H1 (cell line): Measurements from ENCODE around the gene HYCC1. TPM values are rescaled to one million over a fixed set of nuclear protein-coding genes. Genes with fewer than 3 reads are reported as not detected.

Source experiments
- CTCF ChIA-PET: fragments of 300-600 bp; sonication (Branson Sonifier 250); formaldehyde crosslinking; loops from one replicate; lab custom pipeline; 2021; ENCODE audit not compliant: partially characterized antibody; lab: Charles Lee
- POLR2A ChIA-PET: fragments of 300-600 bp; sonication (Branson Sonifier 250); formaldehyde crosslinking; loops from one replicate; lab custom pipeline; 2021; ENCODE audit warnings: inconsistent platforms; ENCODE audit not compliant: partially characterized antibody; lab: Charles Lee
- DNase-seq, 2 experiments: peaks; one replicate each; pipeline versions ENCODE4 v3.0.0 to v3.0.0-alpha.2; 2010 to 2022; ENCODE audit warnings: low spot score in 2 of 2, low read depth in 1 of 2, mixed read lengths in 1 of 2
- FAIRE-seq: peaks from 2 replicates; lab custom pipeline; 2011; peaks lifted over from hg19 to GRCh38; lab: Jason Lieb, UNC
- H2AFZ ChIP-seq: 2 replicates; pipeline ENCODE4 v1.8.1; 2012; ENCODE audit warnings: low read length, inconsistent platforms
- H2AK5ac ChIP-seq: 2 replicates; pipeline ENCODE4 v1.6.1; 2013; ENCODE audit warnings: low read depth, low read length
- H2BK120ac ChIP-seq: replicated peaks from 2 replicates; pipeline ENCODE3; 2013; ENCODE audit warnings: low read depth, low read length, inconsistent platforms
- H2BK12ac ChIP-seq: 2 replicates; pipeline ENCODE4 v1.6.1; 2013; ENCODE audit warnings: low read depth, low read length
- H2BK15ac ChIP-seq: 2 replicates; pipeline ENCODE4 v1.6.1; 2013; ENCODE audit warnings: low read length
- H2BK20ac ChIP-seq: 2 replicates; pipeline ENCODE4 v1.6.1; 2013; ENCODE audit warnings: low read length
- H2BK5ac ChIP-seq: 2 replicates; pipeline ENCODE4 v1.6.1; 2013; ENCODE audit warnings: low read depth, low read length
- H3K14ac ChIP-seq: 2 replicates; pipeline ENCODE4 v1.6.1; 2013; ENCODE audit warnings: inconsistent platforms; ENCODE audit not compliant: insufficient read length
- H3K18ac ChIP-seq: 2 replicates; pipeline ENCODE4 v1.6.1; 2013; ENCODE audit warnings: low read length; ENCODE audit errors: extremely low read depth
- H3K23ac ChIP-seq: 2 replicates; pipeline ENCODE4 v1.6.1; 2013; ENCODE audit warnings: inconsistent platforms; ENCODE audit not compliant: insufficient read length
- H3K23me2 ChIP-seq: 2 replicates; pipeline ENCODE4 v1.6.1; 2013; ENCODE audit warnings: low read depth, low read length
- H3K27ac ChIP-seq: 2 replicates; pipeline ENCODE4 v1.6.1; 2011; ENCODE audit warnings: low read depth, low read length, inconsistent platforms
- H3K27me3 ChIP-seq, 4 experiments: replicated peaks in 1 of 4; 1 replicate in 1 of 4; 2 replicates in 3 of 4; pipeline versions ENCODE4 v1.6.1 to v1.8.1; 2011 to 2013; ENCODE audit warnings: low read length in 3 of 4, mild to moderate bottlenecking in 3 of 4, inconsistent platforms in 2 of 4, mixed read lengths in 2 of 4, moderate library complexity in 1 of 4; ENCODE audit not compliant: control insufficient read depth in 3 of 4, insufficient read depth in 3 of 4; ENCODE audit errors: extremely low read depth in 1 of 4
- H3K36me3 ChIP-seq, 4 experiments: 2 replicates each; pipeline versions ENCODE4 v1.6.1 to v1.8.1; 2011 to 2013; ENCODE audit warnings: mild to moderate bottlenecking in 4 of 4, low read length in 3 of 4, moderate library complexity in 2 of 4, control low read depth in 1 of 4, inconsistent platforms in 1 of 4; ENCODE audit not compliant: insufficient read depth in 4 of 4, control insufficient read depth in 2 of 4
- H3K4ac ChIP-seq: replicated peaks from 2 replicates; pipeline ENCODE3; 2013; ENCODE audit warnings: low read length, low read depth, mixed read lengths, inconsistent platforms; ENCODE audit not compliant: insufficient read length
- H3K4me1 ChIP-seq, 4 experiments: replicated peaks in 1 of 4; 1 replicate in 1 of 4; 2 replicates in 3 of 4; pipeline versions ENCODE4 v1.6.1 to v1.8.1; 2011 to 2013; ENCODE audit warnings: low read length in 3 of 4, inconsistent platforms in 2 of 4, mixed read lengths in 1 of 4; ENCODE audit not compliant: insufficient read depth in 4 of 4, control insufficient read depth in 3 of 4
- H3K4me2 ChIP-seq, 2 experiments: 2 replicates each; pipeline versions ENCODE4 v1.6.1 to v1.8.1; 2011 to 2013; ENCODE audit warnings: low read depth in 2 of 2, low read length in 2 of 2, control low read depth in 1 of 2, inconsistent platforms in 1 of 2, mild to moderate bottlenecking in 1 of 2; ENCODE audit not compliant: insufficient read depth in 1 of 2
- H3K4me3 ChIP-seq, 4 experiments: fragments of 200-600, 300-600 bp in 1 of 4; sonication (generic), shearing (Covaris generic), sonication (Bioruptor Twin) in 1 of 4; 2 replicates each; pipeline versions ENCODE4 v1.5.1 to v1.8.1; 2011 to 2016; ENCODE audit warnings: low read length in 4 of 4, low read depth in 3 of 4, control low read depth in 2 of 4, inconsistent platforms in 2 of 4, mild to moderate bottlenecking in 2 of 4, mixed read lengths in 1 of 4, moderate library complexity in 1 of 4; ENCODE audit not compliant: insufficient read depth in 2 of 4; ENCODE audit errors: extremely low read depth in 1 of 4
- H3K56ac ChIP-seq: replicated peaks from 2 replicates; pipeline ENCODE3; 2013; ENCODE audit warnings: low read depth, mild to moderate bottlenecking, mixed read lengths, low read length, inconsistent platforms; ENCODE audit not compliant: insufficient read length
- H3K79me1 ChIP-seq: 2 replicates; pipeline ENCODE4 v1.6.1; 2013; ENCODE audit warnings: low read depth, low read length, control low read depth
- H3K79me2 ChIP-seq, 2 experiments: 2 replicates each; pipeline versions ENCODE4 v1.6.1 to v1.8.1; 2012 to 2013; ENCODE audit warnings: low read length in 2 of 2, mild to moderate bottlenecking in 2 of 2, inconsistent platforms in 1 of 2; ENCODE audit not compliant: insufficient read depth in 2 of 2, control insufficient read depth in 1 of 2
- H3K9ac ChIP-seq, 4 experiments: replicated peaks in 1 of 4; 1 replicate in 1 of 4; 2 replicates in 3 of 4; pipeline versions ENCODE4 v1.6.1 to v1.8.1; 2011 to 2013; ENCODE audit warnings: low read depth in 3 of 4, low read length in 3 of 4, control low read depth in 2 of 4, mild to moderate bottlenecking in 2 of 4, moderate library complexity in 2 of 4, inconsistent platforms in 1 of 4; ENCODE audit errors: extremely low read depth in 1 of 4
- H3K9me3 ChIP-seq, 2 experiments: 2 replicates each; pipeline versions ENCODE4 v1.6.1 to v1.8.1; 2012 to 2013; ENCODE audit warnings: mild to moderate bottlenecking in 2 of 2, moderate library complexity in 2 of 2, control low read depth in 1 of 2, inconsistent platforms in 1 of 2, low read depth in 1 of 2, low read length in 1 of 2, mixed read lengths in 1 of 2; ENCODE audit not compliant: insufficient read depth in 2 of 2
- H4K20me1 ChIP-seq, 2 experiments: replicated peaks in 1 of 2; 2 replicates each; pipeline versions ENCODE3 to v1.8.1; 2011 to 2013; ENCODE audit warnings: inconsistent platforms in 2 of 2, low read length in 2 of 2, mild to moderate bottlenecking in 1 of 2; ENCODE audit not compliant: insufficient read depth in 2 of 2, control insufficient read depth in 1 of 2
- H4K5ac ChIP-seq: 2 replicates; pipeline ENCODE4 v1.6.1; 2013; ENCODE audit warnings: low read length, low read depth, mixed read lengths, inconsistent platforms; ENCODE audit not compliant: insufficient read length
- H4K8ac ChIP-seq: 2 replicates; pipeline ENCODE4 v1.8.0; 2013; ENCODE audit warnings: mild to moderate bottlenecking, moderate library complexity, low read length, inconsistent platforms; ENCODE audit not compliant: insufficient read depth; ENCODE audit errors: extremely low read depth
- H4K91ac ChIP-seq: replicated peaks from 2 replicates; pipeline ENCODE3; 2013; ENCODE audit warnings: low read length, mixed read lengths, inconsistent platforms; ENCODE audit not compliant: insufficient read length
- BACH1 ChIP-seq: IDR thresholded peaks from 2 replicates; pipeline ENCODE4 v1.6.1; 2012; ENCODE audit warnings: low read length, improper control_type of control experiment
- CEBPB ChIP-seq: IDR thresholded peaks from 2 replicates; pipeline ENCODE4 v1.6.1; 2012; ENCODE audit warnings: low read depth, low read length
- GABPA ChIP-seq: IDR thresholded peaks from 2 replicates; pipeline ENCODE4 v1.6.1; 2011; ENCODE audit warnings: mild to moderate bottlenecking, low read length, moderate library complexity, borderline replicate concordance; ENCODE audit not compliant: insufficient read depth
- JUND ChIP-seq: IDR thresholded peaks from 2 replicates; pipeline ENCODE4 v1.6.1; 2011; ENCODE audit warnings: mild to moderate bottlenecking, improper control_type of control experiment, low read length
- KDM4A ChIP-seq: IDR thresholded peaks from one replicate; pipeline ENCODE4 v1.7.1; 2012; ENCODE audit warnings: low read depth, mild to moderate bottlenecking, moderate library complexity, low read length, inconsistent platforms; ENCODE audit not compliant: severe bottlenecking
- POLR2AphosphoS5 ChIP-seq: IDR thresholded peaks from 2 replicates; pipeline ENCODE4 v1.6.1; 2011; ENCODE audit warnings: low read depth, low read length
- RAD21 ChIP-seq, 2 experiments: IDR thresholded peaks in 1 of 2; conservative IDR thresholded peaks in 1 of 2; 2 replicates each; pipeline ENCODE4 v1.6.1; 2011; ENCODE audit warnings: low read depth in 2 of 2, low read length in 2 of 2, improper control_type of control experiment in 1 of 2, inconsistent platforms in 1 of 2, mild to moderate bottlenecking in 1 of 2, moderate library complexity in 1 of 2
- SIN3A ChIP-seq, 2 experiments: IDR thresholded peaks in 1 of 2; conservative IDR thresholded peaks in 1 of 2; 2 replicates each; pipeline ENCODE4 v1.6.1; 2011 to 2012; ENCODE audit warnings: low read length in 2 of 2, improper control_type of control experiment in 1 of 2, low read depth in 1 of 2, mild to moderate bottlenecking in 1 of 2
- SP1 ChIP-seq: IDR thresholded peaks from 2 replicates; pipeline ENCODE4 v1.6.1; 2011; ENCODE audit warnings: low read depth, low read length
- TAF1 ChIP-seq: IDR thresholded peaks from 2 replicates; pipeline ENCODE4 v1.6.1; 2011; ENCODE audit warnings: mild to moderate bottlenecking, low read depth, low read length
- TAF7 ChIP-seq: optimal IDR thresholded peaks from 2 replicates; pipeline ENCODE3; 2011; ENCODE audit warnings: low read depth, mild to moderate bottlenecking, inconsistent platforms, low read length, moderate library complexity, borderline replicate concordance
- TBP ChIP-seq: IDR thresholded peaks from 2 replicates; pipeline ENCODE4 v1.6.1; 2011; ENCODE audit warnings: low read depth, low read length, improper control_type of control experiment
- TEAD4 ChIP-seq: IDR thresholded peaks from 2 replicates; pipeline ENCODE4 v1.6.1; 2012; ENCODE audit warnings: low read depth, low read length, inconsistent platforms, mixed read lengths
- USF2 ChIP-seq: IDR thresholded peaks from 2 replicates; pipeline ENCODE4 v1.6.1; 2011; ENCODE audit warnings: low read length, improper control_type of control experiment
- WGBS, 2 experiments: shearing (Covaris generic) in 1 of 2; methylation state at CpG; one replicate each; pipeline versions ENCODE4 v1.1.6 to v1.1.7; 2013 to 2015; ENCODE audit warnings: low lambda C conversion rate in 2 of 2, mixed read lengths in 2 of 2, inconsistent platforms in 1 of 2, low coverage in 1 of 2, missing lambda C conversion rate in 1 of 2; ENCODE audit not compliant: insufficient replicate concordance in 2 of 2, insufficient coverage in 1 of 2, insufficient read length in 1 of 2; ENCODE audit errors: extremely low coverage in 1 of 2, missing lambda C conversion rate in 1 of 2; 5-methylcytosine and 5-hydroxymethylcytosine counted together
- polyA plus RNA-seq, 7 experiments: library from polyadenylated mRNA; depleted of rRNA in 3 of 7; stranded (reverse) in 5 of 7; unstranded in 2 of 7; fragments of >200 nt in 5 of 7; fragments of 200-250 nt in 2 of 7; gene quantifications; 1 replicate in 5 of 7; 2 replicates in 1 of 7; 4 replicates in 1 of 7; pipeline versions ENCODE4 v1.2.1 to v1.2.3, GENCODE V29; 2011 to 2013; ENCODE audit warnings: missing spikeins in 2 of 7, mixed read lengths in 2 of 7
- total RNA-seq: library from RNA; stranded (reverse); fragmentation: NEBNext Ultra II Directional; extraction: Animal tissue kit (Norgen Biotek cat#: 25700); gene quantifications from 2 replicates; pipeline ENCODE4 v1.2.1, GENCODE V29; 2021

Gene HYCC1
- total and polyA plus RNA-seq, 2 of the 8 experiments (the other 6 are each of a cell fraction or from before 2014, with no cell fraction given), result 20.2 to 142 TPM

GRCh38 chr7:23022851-23023250, 8.9 kb upstream of the HYCC1 start:
- no peak overlapping the region for H2BK120ac ChIP-seq
- H3K4me3 ChIP-seq, result no peak overlapping the region
- H4K91ac ChIP-seq, result no peak overlapping the region
- H3K23ac ChIP-seq, result no peak overlapping the region
- H4K20me1 ChIP-seq, result no peaks in the 10 kb centered on the region
- no peak overlapping the region for H2BK12ac ChIP-seq
- no peak overlapping the region for H3K18ac ChIP-seq
- H3K4me1 ChIP-seq, result peaks cover 0 to 5% (median 1%) of the 10 kb centered on the region in 4 experiments; a peak in 3 of 7 replicates
- no peak overlapping the region; the same call in 1 of the 2 replicates for H2BK20ac ChIP-seq
- H3K14ac ChIP-seq, result no peak overlapping the region
- H4K8ac ChIP-seq, result no peak overlapping the region
- H2BK15ac ChIP-seq, result no peak overlapping the region
- H3K23me2 ChIP-seq, result no peaks in the 10 kb centered on the region
- FAIRE-seq, result no peak
- no peaks in the 10 kb centered on the region for H3K79me2 ChIP-seq
- no peak for DNase-seq
- H3K79me1 ChIP-seq, result no peaks in the 10 kb centered on the region
- H3K36me3 ChIP-seq, result no peaks in the 10 kb centered on the region
- POLR2A ChIA-PET, result no interaction called here
- WGBS, 2 experiments, result 89% methylated on average over 2 of the region's 2 CpGs; no CpG with 5 or more reads in 1 of the 2 experiments
- H3K56ac ChIP-seq, result no peak overlapping the region
- H2BK5ac ChIP-seq, result no peak overlapping the region
- H3K4me2 ChIP-seq, result no peak overlapping the region
- no peak overlapping the region for H3K4ac ChIP-seq
- no peaks in the 10 kb centered on the region for H3K9me3 ChIP-seq
- no peak overlapping the region for H3K9ac ChIP-seq
- H2AK5ac ChIP-seq, result no peak overlapping the region
- CTCF ChIA-PET, result interaction anchor here (0.7 to 2.0 kb wide), 2 partner anchors 21 to 213 kb away, joined by 3 to 4 read pairs; no protein-coding TSS in a partner anchor
- H3K27me3 ChIP-seq, result no peaks in the 10 kb centered on the region
- H3K27ac ChIP-seq, result no peak overlapping the region
- no peak overlapping the region for H4K5ac ChIP-seq
- H2AFZ ChIP-seq, result no peak overlapping the region
- TF ChIP-seq JUND, result no peak
- no peak for TF ChIP-seq TAF1
- no peak for TF ChIP-seq TBP
- no peak for TF ChIP-seq KDM4A
- TF ChIP-seq RAD21 (IDR thresholded peaks at IDR 0.05 in 1 of 2, conservative IDR thresholded peaks at IDR 0.05 in 1 of 2; ENCODE audit: low read depth in 2 of 2, low read length in 2 of 2), result no peak
- TF ChIP-seq SP1, result no peak
- no peak for TF ChIP-seq POLR2AphosphoS5
- TF ChIP-seq SIN3A (conservative IDR thresholded peaks at IDR 0.05 in 1 of 2, IDR thresholded peaks at IDR 0.05 in 1 of 2; ENCODE audit: low read depth in 1 of 2, low read length in 2 of 2), result no peak
- no peak for TF ChIP-seq GABPA
- TF ChIP-seq CEBPB, result no peak
- no peak for TF ChIP-seq USF2
- TF ChIP-seq BACH1, result no peak
- no peak for TF ChIP-seq TAF7
- TF ChIP-seq TEAD4, result no peak
